GM23338 (cell line): ENCODE measurements around the gene ABI1. TPM values are rescaled to one million over a fixed set of nuclear protein-coding genes. Genes with fewer than 3 reads are reported as not detected.

Source experiments
- ATAC-seq: fragments of 200-7000 bp; cut with Tn5 transposase; 3 replicates; pipeline ENCODE4 v1.9.1; 2020
- DNase-seq: peaks from one replicate; pipeline ENCODE4 v3.0.0-alpha.2; 2015; ENCODE audit warnings: low spot score
- H2AFZ ChIP-seq: fragments of 200-600 bp; sonication (generic); 2 replicates; pipeline ENCODE4 v1.8.0; 2016; ENCODE audit warnings: antibody characterized with exemption, mild to moderate bottlenecking, moderate library complexity
- H3F3A ChIP-seq: fragments of 200-600 bp; sonication (generic); replicated peaks from 2 replicates; pipeline ENCODE4 v1.8.0; 2017; ENCODE audit warnings: antibody characterized with exemption, mixed run types, low read depth
- H3K27ac ChIP-seq: fragments of 200-600 bp; sonication (generic); 2 replicates; pipeline ENCODE4 v1.6.1; 2016; ENCODE audit warnings: low read depth
- H3K27me3 ChIP-seq: fragments of 200-600 bp; sonication (generic); 2 replicates; pipeline ENCODE4 v1.8.0; 2016; ENCODE audit warnings: mild to moderate bottlenecking, mixed run types, moderate library complexity; ENCODE audit not compliant: insufficient read depth
- H3K36me3 ChIP-seq: fragments of 200-600 bp; sonication (generic); 2 replicates; pipeline ENCODE4 v1.8.0; 2016; ENCODE audit warnings: mild to moderate bottlenecking; ENCODE audit not compliant: insufficient read depth
- H3K4me1 ChIP-seq: fragments of 200-600 bp; sonication (generic); 2 replicates; pipeline ENCODE4 v1.8.0; 2016; ENCODE audit warnings: mild to moderate bottlenecking, moderate library complexity; ENCODE audit not compliant: insufficient read depth
- H3K4me2 ChIP-seq: fragments of 200-600 bp; sonication (generic); 2 replicates; pipeline ENCODE4 v1.7.1; 2017; ENCODE audit warnings: mixed run types
- H3K4me3 ChIP-seq: fragments of 200-600 bp; sonication (generic); 2 replicates; pipeline ENCODE4 v1.6.1; 2016; ENCODE audit warnings: mixed run types
- H3K79me2 ChIP-seq: fragments of 200-600 bp; sonication (generic); replicated peaks from 2 replicates; pipeline ENCODE4 v1.8.0; 2017; ENCODE audit warnings: mild to moderate bottlenecking; ENCODE audit not compliant: insufficient read depth
- H3K9me2 ChIP-seq: fragments of 200-600 bp; sonication (generic); 2 replicates; pipeline ENCODE4 v1.8.0; 2017; ENCODE audit not compliant: insufficient read depth
- H4K20me1 ChIP-seq: fragments of 200-600 bp; sonication (generic); replicated peaks from 2 replicates; pipeline ENCODE4 v1.8.0; 2017; ENCODE audit warnings: mild to moderate bottlenecking; ENCODE audit not compliant: insufficient read depth
- H3K27ac Mint-ChIP-seq: 2 replicates; pipeline ENCODE4 v1.8.0; 2020; ENCODE audit warnings: inconsistent platforms, mild to moderate bottlenecking, moderate library complexity, mixed read lengths
- H3K27me3 Mint-ChIP-seq: 3 replicates; pipeline ENCODE4 v1.8.0; 2022; ENCODE audit warnings: low read depth, mild to moderate bottlenecking, moderate library complexity, mixed read lengths, inconsistent platforms; ENCODE audit not compliant: insufficient read depth, poor library complexity
- H3K36me3 Mint-ChIP-seq: 3 replicates; pipeline ENCODE4 v1.8.0; 2021; ENCODE audit warnings: low read depth, mild to moderate bottlenecking, inconsistent platforms, moderate library complexity, mixed read lengths
- H3K4me1 Mint-ChIP-seq: 3 replicates; pipeline ENCODE4 v1.8.0; 2020; ENCODE audit warnings: mild to moderate bottlenecking, inconsistent platforms, mixed read lengths
- H3K4me3 Mint-ChIP-seq: 3 replicates; pipeline ENCODE4 v1.8.0; 2021; ENCODE audit warnings: moderate library complexity, mild to moderate bottlenecking, inconsistent platforms, mixed read lengths
- H3K9me3 Mint-ChIP-seq: 3 replicates; pipeline ENCODE4 v1.8.0; 2020; ENCODE audit warnings: moderate library complexity, mild to moderate bottlenecking, inconsistent platforms, mixed read lengths
- CREB1 ChIP-seq: fragments of 250-450 bp; sonication (Bioruptor Pico); IDR thresholded peaks from 2 replicates; pipeline ENCODE4 v1.5.0; 2020; ENCODE audit warnings: low read depth, mild to moderate bottlenecking, moderate library complexity
- EZH2 ChIP-seq: fragments of 200-600 bp; sonication (generic); IDR thresholded peaks from one replicate; pipeline ENCODE4 v1.8.0; 2017; ENCODE audit warnings: antibody characterized with exemption, mild to moderate bottlenecking, low read depth; ENCODE audit not compliant: unreplicated experiment
- EZH2phosphoT487 ChIP-seq: fragments of 200-600 bp; sonication (generic); IDR thresholded peaks from one replicate; pipeline ENCODE4 v1.8.1; 2018; ENCODE audit warnings: antibody characterized with exemption; ENCODE audit not compliant: unreplicated experiment
- JUNB ChIP-seq: IDR thresholded peaks from one replicate; pipeline ENCODE4 v1.6.1; 2016; ENCODE audit warnings: antibody characterized with exemption; ENCODE audit not compliant: unreplicated experiment
- NANOG ChIP-seq: IDR thresholded peaks from 2 replicates; pipeline ENCODE4 v1.6.1; 2016; ENCODE audit warnings: antibody characterized with exemption, borderline replicate concordance
- POLR2AphosphoS5 ChIP-seq: IDR thresholded peaks from 2 replicates; pipeline ENCODE4 v1.6.1; 2016; ENCODE audit warnings: antibody characterized with exemption, low read depth
- STAT1 ChIP-seq: IDR thresholded peaks from one replicate; pipeline ENCODE4 v1.6.1; 2016; ENCODE audit warnings: antibody characterized with exemption; ENCODE audit not compliant: unreplicated experiment
- ZNF114 ChIP-seq: fragments of 250-450 bp; sonication (Bioruptor Pico); IDR thresholded peaks from 2 replicates; pipeline ENCODE4 v1.5.0; 2020; ENCODE audit warnings: mild to moderate bottlenecking, moderate library complexity
- ZNF331 ChIP-seq: fragments of 250-450 bp; sonication (Bioruptor Pico); IDR thresholded peaks from 2 replicates; pipeline ENCODE4 v1.5.0; 2020; ENCODE audit warnings: low read depth, mild to moderate bottlenecking, moderate library complexity
- polyA plus RNA-seq: library from polyadenylated mRNA; unstranded; fragments of >200 nt; fragmentation: Nextera tagmentation; extraction: Ambion mirVana; gene quantifications from 2 replicates; pipeline ENCODE4 v1.2.1, GENCODE V29; 2016
- total RNA-seq: library from RNA; depleted of rRNA; stranded (reverse); fragments of >200 nt; shearing (Covaris generic); gene quantifications from 2 replicates; pipeline ENCODE4 v1.2.3, GENCODE V29; 2014
- TF ChIP-seq, protein P1 (sequence below), 2 experiments: fragments of 200-600 bp in 1 of 2; sonication (generic) in 1 of 2; conservative IDR thresholded peaks; 2 replicates each; pipeline versions ENCODE4 v1.5.1 to v1.6.1; 2016 to 2017; ENCODE audit warnings: antibody characterized with exemption in 2 of 2, low read depth in 2 of 2, mild to moderate bottlenecking in 2 of 2, moderate library complexity in 1 of 2
- TF ChIP-seq, protein P2 (sequence below): IDR thresholded peaks from one replicate; pipeline ENCODE4 v1.6.1; 2018; ENCODE audit warnings: antibody characterized with exemption; ENCODE audit not compliant: unreplicated experiment
- TF ChIP-seq, protein P3 (sequence below): fragments of 250-450 bp; sonication (Bioruptor Pico); IDR thresholded peaks from 2 replicates; pipeline ENCODE4 v1.5.0; 2020; ENCODE audit warnings: mild to moderate bottlenecking, moderate library complexity
- TF ChIP-seq, protein P4 (sequence below): IDR thresholded peaks from 2 replicates; pipeline ENCODE4 v1.6.1; 2016; ENCODE audit warnings: antibody characterized with exemption

Gene ABI1
- total and polyA plus RNA-seq, 2 experiments from 2014 or later: 22.3 to 30.7 TPM

DNA sequence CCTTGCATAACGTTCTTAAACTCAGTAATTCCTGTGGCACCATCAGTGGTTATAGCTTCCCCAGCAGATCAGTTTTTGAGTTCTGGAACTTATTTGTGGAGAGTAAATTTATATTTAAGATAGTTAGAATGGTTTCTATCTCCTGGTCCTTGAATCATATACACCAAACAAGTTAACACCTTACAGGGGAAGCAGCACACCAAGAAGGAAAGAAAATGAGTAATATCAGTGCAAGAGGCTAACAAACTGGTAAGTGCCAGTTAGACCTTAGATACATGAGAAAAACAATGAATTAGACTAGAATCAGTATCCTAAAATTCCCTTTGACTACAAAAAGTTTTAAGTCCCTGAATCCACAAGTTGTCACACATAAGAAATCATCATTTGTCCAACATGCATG, 54.2 kb downstream of the ABI1 start:
- H3K36me3 Mint-ChIP-seq: no peaks in the 10 kb centered on the region
- Histone ChIP-seq H2AFZ (no peak overlapping the region), H4K20me1 (peaks cover 7% of the 10 kb centered on the region; the same call in 1 of the 2 replicates), H3K79me2 (peaks cover 85% of the 10 kb centered on the region), H3K36me3 (no peaks in the 10 kb centered on the region), H3K27me3 (no peaks in the 10 kb centered on the region), H3K4me2 (no peak overlapping the region), H3K4me1 (peaks cover 42% of the 10 kb centered on the region), H3F3A (no peaks in the 10 kb centered on the region), H3K9me2 (no peaks in the 10 kb centered on the region), H3K4me3 (no peak overlapping the region), H3K27ac (no peak overlapping the region)
- no peak overlapping the region for H3K4me3 Mint-ChIP-seq
- H3K27me3 Mint-ChIP-seq: no peaks in the 10 kb centered on the region
- no peak overlapping the region for H3K27ac Mint-ChIP-seq
- no peak for ATAC-seq
- H3K4me1 Mint-ChIP-seq: peaks cover 40% of the 10 kb centered on the region
- no peak for DNase-seq
- TF ChIP-seq, protein P1, sequence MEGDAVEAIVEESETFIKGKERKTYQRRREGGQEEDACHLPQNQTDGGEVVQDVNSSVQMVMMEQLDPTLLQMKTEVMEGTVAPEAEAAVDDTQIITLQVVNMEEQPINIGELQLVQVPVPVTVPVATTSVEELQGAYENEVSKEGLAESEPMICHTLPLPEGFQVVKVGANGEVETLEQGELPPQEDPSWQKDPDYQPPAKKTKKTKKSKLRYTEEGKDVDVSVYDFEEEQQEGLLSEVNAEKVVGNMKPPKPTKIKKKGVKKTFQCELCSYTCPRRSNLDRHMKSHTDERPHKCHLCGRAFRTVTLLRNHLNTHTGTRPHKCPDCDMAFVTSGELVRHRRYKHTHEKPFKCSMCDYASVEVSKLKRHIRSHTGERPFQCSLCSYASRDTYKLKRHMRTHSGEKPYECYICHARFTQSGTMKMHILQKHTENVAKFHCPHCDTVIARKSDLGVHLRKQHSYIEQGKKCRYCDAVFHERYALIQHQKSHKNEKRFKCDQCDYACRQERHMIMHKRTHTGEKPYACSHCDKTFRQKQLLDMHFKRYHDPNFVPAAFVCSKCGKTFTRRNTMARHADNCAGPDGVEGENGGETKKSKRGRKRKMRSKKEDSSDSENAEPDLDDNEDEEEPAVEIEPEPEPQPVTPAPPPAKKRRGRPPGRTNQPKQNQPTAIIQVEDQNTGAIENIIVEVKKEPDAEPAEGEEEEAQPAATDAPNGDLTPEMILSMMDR (conservative IDR thresholded peaks at IDR 0.05; ENCODE audit: low read depth in 2 of 2): no peak
- no peak for TF ChIP-seq STAT1
- TF ChIP-seq JUNB: no peak
- TF ChIP-seq CREB1 (CRISPR knock-in tag): no peak
- TF ChIP-seq NANOG: no peak
- TF ChIP-seq ZNF114 (CRISPR knock-in tag): no peak
- TF ChIP-seq EZH2phosphoT487: no peak
- no peak for TF ChIP-seq EZH2
- TF ChIP-seq, protein P2, sequence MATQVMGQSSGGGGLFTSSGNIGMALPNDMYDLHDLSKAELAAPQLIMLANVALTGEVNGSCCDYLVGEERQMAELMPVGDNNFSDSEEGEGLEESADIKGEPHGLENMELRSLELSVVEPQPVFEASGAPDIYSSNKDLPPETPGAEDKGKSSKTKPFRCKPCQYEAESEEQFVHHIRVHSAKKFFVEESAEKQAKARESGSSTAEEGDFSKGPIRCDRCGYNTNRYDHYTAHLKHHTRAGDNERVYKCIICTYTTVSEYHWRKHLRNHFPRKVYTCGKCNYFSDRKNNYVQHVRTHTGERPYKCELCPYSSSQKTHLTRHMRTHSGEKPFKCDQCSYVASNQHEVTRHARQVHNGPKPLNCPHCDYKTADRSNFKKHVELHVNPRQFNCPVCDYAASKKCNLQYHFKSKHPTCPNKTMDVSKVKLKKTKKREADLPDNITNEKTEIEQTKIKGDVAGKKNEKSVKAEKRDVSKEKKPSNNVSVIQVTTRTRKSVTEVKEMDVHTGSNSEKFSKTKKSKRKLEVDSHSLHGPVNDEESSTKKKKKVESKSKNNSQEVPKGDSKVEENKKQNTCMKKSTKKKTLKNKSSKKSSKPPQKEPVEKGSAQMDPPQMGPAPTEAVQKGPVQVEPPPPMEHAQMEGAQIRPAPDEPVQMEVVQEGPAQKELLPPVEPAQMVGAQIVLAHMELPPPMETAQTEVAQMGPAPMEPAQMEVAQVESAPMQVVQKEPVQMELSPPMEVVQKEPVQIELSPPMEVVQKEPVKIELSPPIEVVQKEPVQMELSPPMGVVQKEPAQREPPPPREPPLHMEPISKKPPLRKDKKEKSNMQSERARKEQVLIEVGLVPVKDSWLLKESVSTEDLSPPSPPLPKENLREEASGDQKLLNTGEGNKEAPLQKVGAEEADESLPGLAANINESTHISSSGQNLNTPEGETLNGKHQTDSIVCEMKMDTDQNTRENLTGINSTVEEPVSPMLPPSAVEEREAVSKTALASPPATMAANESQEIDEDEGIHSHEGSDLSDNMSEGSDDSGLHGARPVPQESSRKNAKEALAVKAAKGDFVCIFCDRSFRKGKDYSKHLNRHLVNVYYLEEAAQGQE: no peak
- TF ChIP-seq ZNF331 (CRISPR knock-in tag): no peak
- TF ChIP-seq, protein P3, sequence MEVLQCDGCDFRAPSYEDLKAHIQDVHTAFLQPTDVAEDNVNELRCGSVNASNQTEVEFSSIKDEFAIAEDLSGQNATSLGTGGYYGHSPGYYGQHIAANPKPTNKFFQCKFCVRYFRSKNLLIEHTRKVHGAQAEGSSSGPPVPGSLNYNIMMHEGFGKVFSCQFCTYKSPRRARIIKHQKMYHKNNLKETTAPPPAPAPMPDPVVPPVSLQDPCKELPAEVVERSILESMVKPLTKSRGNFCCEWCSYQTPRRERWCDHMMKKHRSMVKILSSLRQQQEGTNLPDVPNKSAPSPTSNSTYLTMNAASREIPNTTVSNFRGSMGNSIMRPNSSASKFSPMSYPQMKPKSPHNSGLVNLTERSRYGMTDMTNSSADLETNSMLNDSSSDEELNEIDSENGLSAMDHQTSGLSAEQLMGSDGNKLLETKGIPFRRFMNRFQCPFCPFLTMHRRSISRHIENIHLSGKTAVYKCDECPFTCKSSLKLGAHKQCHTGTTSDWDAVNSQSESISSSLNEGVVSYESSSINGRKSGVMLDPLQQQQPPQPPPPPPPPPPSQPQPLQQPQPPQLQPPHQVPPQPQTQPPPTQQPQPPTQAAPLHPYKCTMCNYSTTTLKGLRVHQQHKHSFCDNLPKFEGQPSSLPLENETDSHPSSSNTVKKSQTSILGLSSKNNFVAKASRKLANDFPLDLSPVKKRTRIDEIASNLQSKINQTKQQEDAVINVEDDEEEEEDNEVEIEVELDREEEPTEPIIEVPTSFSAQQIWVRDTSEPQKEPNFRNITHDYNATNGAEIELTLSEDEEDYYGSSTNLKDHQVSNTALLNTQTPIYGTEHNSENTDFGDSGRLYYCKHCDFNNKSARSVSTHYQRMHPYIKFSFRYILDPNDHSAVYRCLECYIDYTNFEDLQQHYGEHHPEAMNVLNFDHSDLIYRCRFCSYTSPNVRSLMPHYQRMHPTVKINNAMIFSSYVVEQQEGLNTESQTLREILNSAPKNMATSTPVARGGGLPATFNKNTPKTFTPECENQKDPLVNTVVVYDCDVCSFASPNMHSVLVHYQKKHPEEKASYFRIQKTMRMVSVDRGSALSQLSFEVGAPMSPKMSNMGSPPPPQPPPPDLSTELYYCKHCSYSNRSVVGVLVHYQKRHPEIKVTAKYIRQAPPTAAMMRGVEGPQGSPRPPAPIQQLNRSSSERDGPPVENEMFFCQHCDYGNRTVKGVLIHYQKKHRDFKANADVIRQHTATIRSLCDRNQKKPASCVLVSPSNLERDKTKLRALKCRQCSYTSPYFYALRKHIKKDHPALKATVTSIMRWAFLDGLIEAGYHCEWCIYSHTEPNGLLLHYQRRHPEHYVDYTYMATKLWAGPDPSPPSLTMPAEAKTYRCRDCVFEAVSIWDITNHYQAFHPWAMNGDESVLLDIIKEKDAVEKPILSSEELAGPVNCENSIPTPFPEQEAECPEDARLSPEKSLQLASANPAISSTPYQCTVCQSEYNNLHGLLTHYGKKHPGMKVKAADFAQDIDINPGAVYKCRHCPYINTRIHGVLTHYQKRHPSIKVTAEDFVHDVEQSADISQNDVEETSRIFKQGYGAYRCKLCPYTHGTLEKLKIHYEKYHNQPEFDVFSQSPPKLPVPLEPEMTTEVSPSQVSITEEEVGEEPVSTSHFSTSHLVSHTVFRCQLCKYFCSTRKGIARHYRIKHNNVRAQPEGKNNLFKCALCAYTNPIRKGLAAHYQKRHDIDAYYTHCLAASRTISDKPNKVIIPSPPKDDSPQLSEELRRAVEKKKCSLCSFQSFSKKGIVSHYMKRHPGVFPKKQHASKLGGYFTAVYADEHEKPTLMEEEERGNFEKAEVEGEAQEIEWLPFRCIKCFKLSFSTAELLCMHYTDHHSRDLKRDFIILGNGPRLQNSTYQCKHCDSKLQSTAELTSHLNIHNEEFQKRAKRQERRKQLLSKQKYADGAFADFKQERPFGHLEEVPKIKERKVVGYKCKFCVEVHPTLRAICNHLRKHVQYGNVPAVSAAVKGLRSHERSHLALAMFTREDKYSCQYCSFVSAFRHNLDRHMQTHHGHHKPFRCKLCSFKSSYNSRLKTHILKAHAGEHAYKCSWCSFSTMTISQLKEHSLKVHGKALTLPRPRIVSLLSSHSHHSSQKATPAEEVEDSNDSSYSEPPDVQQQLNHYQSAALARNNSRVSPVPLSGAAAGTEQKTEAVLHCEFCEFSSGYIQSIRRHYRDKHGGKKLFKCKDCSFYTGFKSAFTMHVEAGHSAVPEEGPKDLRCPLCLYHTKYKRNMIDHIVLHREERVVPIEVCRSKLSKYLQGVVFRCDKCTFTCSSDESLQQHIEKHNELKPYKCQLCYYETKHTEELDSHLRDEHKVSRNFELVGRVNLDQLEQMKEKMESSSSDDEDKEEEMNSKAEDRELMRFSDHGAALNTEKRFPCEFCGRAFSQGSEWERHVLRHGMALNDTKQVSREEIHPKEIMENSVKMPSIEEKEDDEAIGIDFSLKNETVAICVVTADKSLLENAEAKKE (CRISPR knock-in tag): no peak
- TF ChIP-seq, protein P4, sequence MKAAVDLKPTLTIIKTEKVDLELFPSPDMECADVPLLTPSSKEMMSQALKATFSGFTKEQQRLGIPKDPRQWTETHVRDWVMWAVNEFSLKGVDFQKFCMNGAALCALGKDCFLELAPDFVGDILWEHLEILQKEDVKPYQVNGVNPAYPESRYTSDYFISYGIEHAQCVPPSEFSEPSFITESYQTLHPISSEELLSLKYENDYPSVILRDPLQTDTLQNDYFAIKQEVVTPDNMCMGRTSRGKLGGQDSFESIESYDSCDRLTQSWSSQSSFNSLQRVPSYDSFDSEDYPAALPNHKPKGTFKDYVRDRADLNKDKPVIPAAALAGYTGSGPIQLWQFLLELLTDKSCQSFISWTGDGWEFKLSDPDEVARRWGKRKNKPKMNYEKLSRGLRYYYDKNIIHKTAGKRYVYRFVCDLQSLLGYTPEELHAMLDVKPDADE: no peak
- TF ChIP-seq POLR2AphosphoS5: no peak
- H3K9me3 Mint-ChIP-seq: no peaks in the 10 kb centered on the region
